Astrocyte of the cerebellum (primary cell): ENCODE results near the gene RMC1.
"Not testable (repeated sequence)": the region's sequence is repeated elsewhere in the genome, so short reads cannot be mapped to it uniquely, and the experiment has no call there.

ENCODE experiments used
- DNase-seq: peaks from one replicate; pipeline ENCODE4 v3.0.0-alpha.2; 2011; ENCODE audit warnings: low read depth
- H3K4me3 ChIP-seq: 2 replicates; pipeline ENCODE4 v1.5.1; 2011; ENCODE audit warnings: mild to moderate bottlenecking, low read depth, low read length, moderate library complexity
- CTCF ChIP-seq: IDR thresholded peaks from 2 replicates; pipeline ENCODE4 v1.5.1; 2012; ENCODE audit warnings: low read length, low read depth, moderate library complexity, mild to moderate bottlenecking; ENCODE audit errors: missing control alignments
- in situ Hi-C: cut with HindIII; loops from 2 replicates; pipeline ENCODE4 v1.10.0; 2017; ENCODE audit warnings: low sequenced_read_pairs

RMC1 gene

GRCh38 chr18:23556145-23556780 lies 53.0 kb downstream of the RMC1 start:
- in situ Hi-C loops: no loop called here
- no peak for TF ChIP-seq CTCF

GRCh38 chr18:23557511-23557910 lies 54.2 kb downstream of the RMC1 start:
- DNase-seq, H3K4me3 ChIP-seq, in situ Hi-C loops: not testable (repeated sequence)

More at GRCh38 chr18:23556145-23556780, 53.0 kb downstream of the RMC1 start:
- H3K4me3 ChIP-seq: no peak overlapping the region
- no peak for DNase-seq

- TF ChIP-seq CTCF: no peak
- DNase-seq: no peak
- H3K4me3 ChIP-seq: no peak overlapping the region
- in situ Hi-C loops: no loop called here
Observed at GRCh38 chr18:23560186-23560585, 56.9 kb downstream of the RMC1 start.

GRCh38 chr18:23563377-23564043 lies 60.2 kb downstream of the RMC1 start:
- TF ChIP-seq CTCF: no peak
- in situ Hi-C loops: no loop called here
- no peak for DNase-seq
- H3K4me3 ChIP-seq: no peak overlapping the region

- no peak for DNase-seq
- no peak overlapping the region for H3K4me3 ChIP-seq
- in situ Hi-C loops: no loop called here
- TF ChIP-seq CTCF: no peak
Observed at GRCh38 chr18:23565916-23566547, 62.7 kb downstream of the RMC1 start.

GRCh38 chr18:23567671-23568070 lies 64.4 kb downstream of the RMC1 start:
- no peak overlapping the region for H3K4me3 ChIP-seq
- DNase-seq: no peak
- TF ChIP-seq CTCF: no peak
- in situ Hi-C loops: no loop called here
